Retinal pigment epithelial cell (primary cell): ENCODE measurements around the gene HPX.

Experiments
- DNase-seq: peaks from one replicate; pipeline ENCODE4 v3.0.0-alpha.2; 2010; ENCODE audit warnings: low read depth
- H3K4me3 ChIP-seq: 2 replicates; pipeline ENCODE4 v1.5.1; 2011; ENCODE audit warnings: mild to moderate bottlenecking, low read length, control low read depth, moderate library complexity
- CTCF ChIP-seq: conservative IDR thresholded peaks from 2 replicates; pipeline ENCODE4 v1.5.1; 2011; ENCODE audit warnings: low read depth, low read length, control low read depth, inconsistent platforms

HPX gene

DNA sequence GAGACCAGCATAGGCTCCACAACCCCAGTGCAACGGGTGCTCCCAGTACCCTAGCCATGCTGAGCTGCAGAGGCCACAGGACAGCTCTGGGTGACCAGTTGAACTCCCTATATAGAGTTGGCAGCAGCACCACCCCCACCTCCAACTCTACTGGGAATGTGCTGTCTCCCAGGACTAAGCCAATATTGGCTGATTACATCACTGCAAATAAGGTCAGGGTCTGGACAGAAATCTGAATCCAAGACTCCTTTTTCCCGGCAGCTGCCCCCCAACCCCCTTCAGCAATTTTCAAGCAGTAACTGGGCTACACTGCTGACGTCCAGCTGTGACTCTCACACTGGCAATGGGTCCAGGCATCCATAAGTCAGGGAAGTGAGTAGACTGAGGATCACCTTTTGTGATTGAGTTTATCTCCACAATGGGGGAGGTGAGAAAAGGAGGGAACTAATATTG is at the start of gene HPX:
Gene HPX (minus strand): TSS at position 82 of the 453 bp plus-strand sequence. CDS start 24 bp downstream, at position 58.
- no peak for DNase-seq
- no peak for TF ChIP-seq CTCF

DNA sequence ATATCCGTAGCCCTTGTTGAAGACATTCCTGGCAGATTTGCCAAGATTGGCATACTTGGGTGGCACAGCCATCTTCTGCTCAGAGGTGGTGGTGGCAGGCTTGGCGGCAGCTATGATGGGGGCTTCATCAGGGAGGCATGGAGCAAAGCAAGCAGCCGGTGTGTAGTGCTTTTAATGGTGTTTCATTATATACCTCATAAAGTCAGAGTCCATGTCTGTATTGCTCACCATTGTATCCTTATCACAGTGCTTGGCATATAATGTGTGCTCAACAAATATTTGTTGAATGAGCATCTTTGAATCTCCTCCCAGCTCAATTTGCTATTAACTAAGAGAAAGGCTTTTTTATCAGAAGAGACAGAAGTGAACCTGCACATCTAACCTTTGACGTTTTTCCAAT is 48.5 kb upstream of the HPX start:
- no peak for TF ChIP-seq CTCF
- no peak overlapping the region for H3K4me3 ChIP-seq
- DNase-seq: no peak

More for the DNA sequence above, at the start of gene HPX:
- H3K4me3 ChIP-seq: no peak within 1 kb of the TSS

- no peak for TF ChIP-seq CTCF
- no peak overlapping the region for H3K4me3 ChIP-seq
These were observed 48.0 kb upstream of the HPX start for GRCh38 chr11:6488821-6489220.

DNA sequence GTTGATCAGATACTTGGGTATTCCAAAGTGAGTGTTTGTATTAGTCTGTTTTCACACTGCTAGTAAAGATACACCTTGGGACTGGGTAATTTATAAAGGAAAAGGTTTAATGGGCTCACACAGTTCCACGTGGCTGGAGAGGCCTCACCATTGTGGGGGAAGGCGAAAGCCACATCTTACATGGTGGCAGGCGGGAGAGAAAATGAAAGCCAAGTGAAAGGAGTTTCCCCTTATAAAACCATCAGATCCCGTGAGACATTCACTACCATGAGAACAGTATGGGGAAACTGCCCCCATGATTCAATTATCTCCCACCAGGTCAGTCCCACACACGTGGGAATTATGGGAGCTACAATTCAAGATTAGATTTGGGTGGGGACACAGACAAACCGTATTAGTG is 47.6 kb upstream of the HPX start:
- no peak for DNase-seq
- TF ChIP-seq CTCF: no peak
- no peak overlapping the region for H3K4me3 ChIP-seq

More at GRCh38 chr11:6488821-6489220, 48.0 kb upstream of the HPX start:
- no peak for DNase-seq

DNA sequence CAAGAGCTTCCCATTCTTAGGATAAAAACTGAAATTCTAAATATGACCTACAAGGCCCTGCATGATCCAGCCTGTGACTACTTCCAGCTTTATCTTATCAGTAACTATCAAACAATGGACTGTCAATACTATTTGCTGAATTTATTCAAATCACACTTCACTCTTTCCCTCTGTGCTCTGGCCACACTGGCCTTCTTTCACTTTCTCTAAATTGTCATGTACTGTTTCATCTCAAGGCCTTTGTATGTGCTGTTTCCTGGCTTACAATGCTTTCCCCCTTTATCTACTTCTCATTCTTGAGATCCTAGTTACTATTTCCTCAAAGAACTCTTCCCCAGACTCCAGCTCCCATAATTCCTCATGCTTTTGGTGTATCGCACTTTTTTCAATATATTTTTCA is 46.2 kb upstream of the HPX start:
- H3K4me3 ChIP-seq: no peak overlapping the region
- no peak for TF ChIP-seq CTCF
- DNase-seq: no peak

DNA sequence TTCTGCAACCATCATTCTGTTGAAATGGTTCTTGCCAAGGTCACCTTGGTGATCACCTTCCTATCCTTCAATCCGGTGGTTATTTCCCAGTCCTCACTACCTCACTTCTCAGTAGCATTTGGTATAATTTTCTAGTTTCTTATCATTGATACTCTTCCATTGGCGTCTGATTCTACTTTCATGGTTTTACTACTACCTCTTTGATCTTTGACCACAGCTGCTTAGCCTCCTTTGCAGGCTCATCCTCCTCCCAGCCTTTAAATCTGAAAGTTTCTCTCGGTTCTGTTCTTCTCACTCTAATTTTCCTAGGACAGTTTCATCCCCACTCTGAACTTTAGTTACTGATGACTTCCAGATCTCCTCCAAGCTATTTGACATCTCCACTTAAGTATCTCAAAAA is 45.5 kb upstream of the HPX start:
- no peak for DNase-seq
- no peak overlapping the region for H3K4me3 ChIP-seq
- TF ChIP-seq CTCF: no peak

DNA sequence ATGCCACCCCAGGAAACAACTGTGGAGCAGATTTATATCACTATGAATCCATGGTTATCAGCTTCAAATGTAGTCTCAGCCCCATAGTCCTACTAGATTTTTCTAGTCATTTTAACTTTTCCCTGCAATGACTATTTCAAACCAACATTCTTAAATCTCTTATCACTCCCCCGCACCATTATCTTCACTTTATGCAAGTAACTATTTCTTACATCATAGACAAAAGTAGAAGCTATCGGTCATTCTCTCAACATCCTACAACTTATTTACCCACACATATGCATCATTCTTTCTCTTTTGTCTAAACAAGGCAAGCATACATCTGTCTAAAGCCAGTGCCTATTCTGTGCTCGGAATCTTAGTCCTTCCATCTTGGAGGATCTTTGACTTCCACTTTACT is 44.9 kb upstream of the HPX start:
- no peak overlapping the region for H3K4me3 ChIP-seq
- no peak for TF ChIP-seq CTCF
- DNase-seq: no peak
